ENCODE measurements around the gene ATP1A4.

The ATP1A4 gene

GRCh38 chr1:160148121-160148520, 3.3 kb upstream of the ATP1A4 start:
- no peak for DNase-seq

- DNase-seq, result no peak
Observed at GRCh38 chr1:160149233-160149632, 2.2 kb upstream of the ATP1A4 start.

- DNase-seq, result no peak
Observed at GRCh38 chr1:160149716-160150115, 1.7 kb upstream of the ATP1A4 start.

GRCh38 chr1:160154790-160155189, 3.4 kb downstream of the ATP1A4 start:
- DNase-seq, result no peak

- DNase-seq, result no peak
Observed at GRCh38 chr1:160156361-160156760, 5.0 kb downstream of the ATP1A4 start.

GRCh38 chr1:160157174-160157573, 5.8 kb downstream of the ATP1A4 start:
- no peak for DNase-seq

- no peak for DNase-seq
Observed at GRCh38 chr1:160158031-160158430, 6.6 kb downstream of the ATP1A4 start.

- DNase-seq, result no peak
Observed at GRCh38 chr1:160158534-160158933, 7.1 kb downstream of the ATP1A4 start.

GRCh38 chr1:160159846-160160245, 8.4 kb downstream of the ATP1A4 start:
- no peak for DNase-seq

GRCh38 chr1:160161965-160162705, 10.7 kb downstream of the ATP1A4 start:
- DNase-seq, result no peak

- DNase-seq, result no peak
Observed at GRCh38 chr1:160162931-160163330, 11.5 kb downstream of the ATP1A4 start.

- no peak for DNase-seq
Observed at GRCh38 chr1:160163615-160164014, 12.2 kb downstream of the ATP1A4 start.

- DNase-seq, result no peak
Observed at GRCh38 chr1:160164121-160164520, 12.7 kb downstream of the ATP1A4 start.

GRCh38 chr1:160166166-160166868, 14.9 kb downstream of the ATP1A4 start:
- no peak for DNase-seq

- DNase-seq, result no peak
Observed at GRCh38 chr1:160167056-160167455, 15.7 kb downstream of the ATP1A4 start.

- DNase-seq, result no peak
Observed at GRCh38 chr1:160167580-160167979, 16.2 kb downstream of the ATP1A4 start.

- DNase-seq, result no peak
Observed at GRCh38 chr1:160168016-160168415, 16.6 kb downstream of the ATP1A4 start.

- no peak for DNase-seq
Observed at GRCh38 chr1:160168609-160169369, 17.4 kb downstream of the ATP1A4 start.

- DNase-seq, result no peak
Observed at GRCh38 chr1:160169553-160170399, 18.4 kb downstream of the ATP1A4 start.

- no peak for DNase-seq
Observed at GRCh38 chr1:160171354-160171753, 20.0 kb downstream of the ATP1A4 start.

GRCh38 chr1:160171980-160172379, 20.6 kb downstream of the ATP1A4 start:
- DNase-seq, result no peak

GRCh38 chr1:160177231-160177630, 25.8 kb downstream of the ATP1A4 start:
- DNase-seq, result no peak

- DNase-seq, result no peak
Observed at GRCh38 chr1:160177667-160178066, 26.3 kb downstream of the ATP1A4 start.
